Kidney (tissue), 14 donors: ENCODE results near the gene IRF2BP2. TPM values are rescaled to one million over a fixed set of nuclear protein-coding genes. Genes with fewer than 3 reads are reported as not detected.

Experiments used
- DNase-seq, 5 donors: peaks; one replicate each; pipeline ENCODE4 v3.0.0-alpha.2; 2013 to 2020
- FAIRE-seq: peaks from 2 replicates; lab custom pipeline; 2012; peaks lifted over from hg19 to GRCh38; lab: Jason Lieb, UNC
- H3K27ac ChIP-seq, 2 donors: one replicate each; pipeline ENCODE4 v1.7.0; 2013; ENCODE audit warnings: low read depth in 2 of 2, low read length in 2 of 2, inconsistent platforms in 1 of 2
- H3K27me3 ChIP-seq: one replicate; pipeline ENCODE4 v1.7.1; 2013; ENCODE audit warnings: low read length, inconsistent platforms; ENCODE audit not compliant: control insufficient read depth, insufficient read depth
- H3K36me3 ChIP-seq, 3 donors: one replicate each; pipeline versions ENCODE4 v1.7.0 to v1.7.1; 2013; ENCODE audit warnings: low read length in 3 of 3, control low read depth in 1 of 3, inconsistent platforms in 1 of 3; ENCODE audit not compliant: insufficient read depth in 3 of 3, control insufficient read depth in 2 of 3
- H3K4me1 ChIP-seq, 3 donors: one replicate each; pipeline versions ENCODE4 v1.7.0 to v1.7.1; 2013; ENCODE audit warnings: low read length in 3 of 3, inconsistent platforms in 1 of 3, low read depth in 1 of 3; ENCODE audit not compliant: control insufficient read depth in 2 of 3, insufficient read depth in 2 of 3
- H3K4me3 ChIP-seq, 3 donors: one replicate each; pipeline versions ENCODE4 v1.7.0 to v1.8.1; 2013; ENCODE audit warnings: low read length in 3 of 3, control low read depth in 1 of 3, inconsistent platforms in 1 of 3
- H3K9ac ChIP-seq, 3 donors: one replicate each; pipeline versions ENCODE4 v1.7.0 to v1.7.1; 2013; ENCODE audit warnings: low read length in 3 of 3, control low read depth in 1 of 3, inconsistent platforms in 1 of 3
- H3K9me3 ChIP-seq, 3 donors: one replicate each; pipeline versions ENCODE4 v1.7.0 to v1.7.1; 2013; ENCODE audit warnings: low read length in 3 of 3, control low read depth in 1 of 3, inconsistent platforms in 1 of 3; ENCODE audit not compliant: control insufficient read depth in 2 of 3, insufficient read depth in 1 of 3
- intact Hi-C: fragments of 100-400 bp; cut with DNase I; formaldehyde crosslinking; loops from one replicate; pipeline ENCODE4 v1.11.1; 2022
- polyA plus RNA-seq: library from polyadenylated mRNA; stranded (reverse); fragments of 350-450 nt; fragmentation: Illumina TruSeq; extraction: RNeasy Lipid Tissue Mini Kit (QIAGEN cat#74804); gene quantifications from one replicate; pipeline ENCODE4 v1.2.3, GENCODE V29; 2014; ENCODE audit warnings: low read depth, low replicate concordance; ENCODE audit not compliant: insufficient read depth
- total RNA-seq: library from RNA; stranded (reverse); fragmentation: NEBNext Ultra II Directional; extraction: Animal tissue kit (Norgen Biotek cat#: 25700); gene quantifications from one replicate; pipeline ENCODE4 v1.2.1, GENCODE V29; 2021
- TF ChIP-seq, protein P1 (sequence below): IDR thresholded peaks from 3 replicates; pipeline ENCODE4 v1.5.1; 2012; ENCODE audit warnings: mild to moderate bottlenecking, moderate library complexity, borderline replicate concordance; ENCODE audit not compliant: insufficient read depth; ENCODE audit errors: extremely low read depth
- donor health status: control.
- donor health status: control.
- donor health status: control.
- donor health status: control.
- donor health status: control.
- donor health status: DM: yes; HTN: yes; CAD: no.
- donor health status: Normal renal cell carcinoma (clear cell type).

Gene IRF2BP2
- total and polyA plus RNA-seq, 2 donors from 2014 or later = 53.8 to 130 TPM

DNA sequence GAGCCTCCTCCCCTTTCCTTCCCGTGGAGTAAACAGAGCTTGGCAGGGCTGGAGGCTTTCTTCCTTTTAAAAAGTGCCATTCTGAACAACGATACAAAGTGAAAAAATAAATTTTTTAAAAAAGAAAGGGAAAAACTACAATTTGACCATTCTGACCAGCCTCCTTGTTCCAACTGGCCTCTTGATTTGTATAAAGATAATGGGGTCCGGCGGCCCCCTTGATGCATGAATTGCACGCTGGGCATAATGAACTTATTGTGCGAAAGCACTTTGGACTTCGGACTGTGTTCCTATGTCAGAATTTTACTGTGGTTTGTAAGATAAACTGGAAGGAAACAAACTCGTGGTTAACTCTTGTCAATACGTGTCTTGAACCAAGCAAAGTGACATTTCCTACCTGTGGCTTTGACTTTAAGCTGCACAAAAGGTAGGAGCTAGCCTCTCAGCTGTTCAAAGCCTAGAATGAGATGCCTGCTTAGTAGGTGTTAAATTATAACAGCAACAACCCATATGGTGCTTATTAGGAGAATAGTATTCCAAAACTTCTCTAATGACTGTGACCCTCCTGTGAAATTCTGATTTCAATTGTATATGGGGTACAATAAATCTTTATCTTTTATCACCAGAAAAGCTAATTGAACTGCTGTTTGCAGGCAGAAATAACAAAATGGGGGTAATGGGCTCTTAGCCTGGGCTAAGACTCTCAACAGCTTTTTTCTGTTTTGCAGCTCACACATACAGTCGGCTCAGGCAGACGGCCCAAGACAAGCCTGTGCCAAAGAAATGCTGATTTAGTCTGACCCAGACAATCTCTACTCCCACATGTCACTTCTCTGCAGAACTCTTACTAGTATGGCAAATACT, 9.3 kb downstream of the IRF2BP2 start:
- intact Hi-C loops = loop anchor here (10.0 kb wide), 1 partner anchor 484 kb away; no protein-coding TSS in a partner anchor
- TF ChIP-seq, protein P1, sequence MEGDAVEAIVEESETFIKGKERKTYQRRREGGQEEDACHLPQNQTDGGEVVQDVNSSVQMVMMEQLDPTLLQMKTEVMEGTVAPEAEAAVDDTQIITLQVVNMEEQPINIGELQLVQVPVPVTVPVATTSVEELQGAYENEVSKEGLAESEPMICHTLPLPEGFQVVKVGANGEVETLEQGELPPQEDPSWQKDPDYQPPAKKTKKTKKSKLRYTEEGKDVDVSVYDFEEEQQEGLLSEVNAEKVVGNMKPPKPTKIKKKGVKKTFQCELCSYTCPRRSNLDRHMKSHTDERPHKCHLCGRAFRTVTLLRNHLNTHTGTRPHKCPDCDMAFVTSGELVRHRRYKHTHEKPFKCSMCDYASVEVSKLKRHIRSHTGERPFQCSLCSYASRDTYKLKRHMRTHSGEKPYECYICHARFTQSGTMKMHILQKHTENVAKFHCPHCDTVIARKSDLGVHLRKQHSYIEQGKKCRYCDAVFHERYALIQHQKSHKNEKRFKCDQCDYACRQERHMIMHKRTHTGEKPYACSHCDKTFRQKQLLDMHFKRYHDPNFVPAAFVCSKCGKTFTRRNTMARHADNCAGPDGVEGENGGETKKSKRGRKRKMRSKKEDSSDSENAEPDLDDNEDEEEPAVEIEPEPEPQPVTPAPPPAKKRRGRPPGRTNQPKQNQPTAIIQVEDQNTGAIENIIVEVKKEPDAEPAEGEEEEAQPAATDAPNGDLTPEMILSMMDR = no peak
- H3K27ac ChIP-seq = peak overlapping the region; percentile 100
- H3K36me3 ChIP-seq = peaks cover 0 to 15% (median 0%) of the 10 kb centered on the region in 3 donors
- peak overlapping the region; percentile 5 to 49 (median 39) for H3K4me3 ChIP-seq
- DNase-seq (peak in 3 of 5 donors; percentile 56 to 87 (median 75)), FAIRE-seq (no peak)
- no peaks in the 10 kb centered on the region for H3K27me3 ChIP-seq
- H3K9me3 ChIP-seq = no peaks in the 10 kb centered on the region
- H3K9ac ChIP-seq = peak overlapping the region; percentile 19 to 99 (median 80)
- H3K4me1 ChIP-seq = peaks cover 21 to 27% (median 22%) of the 10 kb centered on the region in 3 donors

DNA sequence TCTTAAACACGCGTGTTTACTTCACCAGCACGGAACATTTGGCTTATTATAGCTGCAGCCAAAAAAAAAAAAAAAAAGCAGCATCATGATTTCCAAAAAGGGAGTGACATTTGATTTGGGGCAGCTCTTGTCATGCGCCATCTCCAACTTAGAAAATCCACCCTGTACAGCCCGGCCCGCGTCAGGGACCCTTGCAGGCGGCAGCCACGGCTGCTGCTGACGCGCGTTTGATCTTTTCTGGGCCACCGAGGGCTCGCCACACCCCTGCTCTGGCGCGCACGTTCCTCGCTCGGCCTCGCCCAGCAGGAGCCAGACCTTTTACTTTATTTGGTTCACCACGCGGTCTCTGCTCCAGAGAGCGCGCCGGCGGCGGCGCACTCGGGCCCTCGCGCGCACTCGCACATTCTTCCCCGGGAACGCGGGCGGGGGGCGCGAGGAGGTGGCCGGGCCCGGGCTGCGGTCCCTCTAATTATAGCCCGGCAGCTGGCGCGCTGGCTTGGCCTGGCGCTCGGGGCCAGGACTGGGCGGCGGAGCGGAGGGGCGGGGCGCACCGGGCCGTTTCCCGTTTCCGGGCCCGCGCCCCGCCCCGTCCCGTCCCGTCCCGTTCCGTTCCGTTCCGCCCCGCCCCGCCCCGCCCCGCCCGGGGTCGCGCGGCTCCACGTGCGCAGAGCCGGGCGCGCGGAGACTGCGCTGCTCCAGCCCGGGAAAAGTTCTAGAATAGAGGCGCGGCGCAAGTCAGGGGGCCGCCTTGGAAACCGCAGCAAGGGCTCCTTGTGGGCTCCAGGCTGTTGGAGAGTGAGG, 10.2 kb downstream of the IRF2BP2 start:
- Histone ChIP-seq H3K36me3 (peaks cover 0 to 7% (median 0%) of the 10 kb centered on the region in 3 donors), H3K9ac (peak overlapping the region; percentile 35 to 99 (median 90)), H3K4me1 (peaks cover 21 to 27% (median 22%) of the 10 kb centered on the region in 3 donors), H3K27me3 (no peaks in the 10 kb centered on the region), H3K9me3 (no peaks in the 10 kb centered on the region), H3K27ac (peak overlapping the region; percentile 100), H3K4me3 (peak overlapping the region; percentile 50 to 63 (median 60))
- TF ChIP-seq, protein P1 = peak; percentile 6
- DNase-seq = peak; percentile 90 to 96 (median 93)
- no peak for FAIRE-seq
- intact Hi-C loops = loop anchor here (10.0 kb wide), 2 partner anchors 105 to 485 kb away; no protein-coding TSS in a partner anchor

DNA sequence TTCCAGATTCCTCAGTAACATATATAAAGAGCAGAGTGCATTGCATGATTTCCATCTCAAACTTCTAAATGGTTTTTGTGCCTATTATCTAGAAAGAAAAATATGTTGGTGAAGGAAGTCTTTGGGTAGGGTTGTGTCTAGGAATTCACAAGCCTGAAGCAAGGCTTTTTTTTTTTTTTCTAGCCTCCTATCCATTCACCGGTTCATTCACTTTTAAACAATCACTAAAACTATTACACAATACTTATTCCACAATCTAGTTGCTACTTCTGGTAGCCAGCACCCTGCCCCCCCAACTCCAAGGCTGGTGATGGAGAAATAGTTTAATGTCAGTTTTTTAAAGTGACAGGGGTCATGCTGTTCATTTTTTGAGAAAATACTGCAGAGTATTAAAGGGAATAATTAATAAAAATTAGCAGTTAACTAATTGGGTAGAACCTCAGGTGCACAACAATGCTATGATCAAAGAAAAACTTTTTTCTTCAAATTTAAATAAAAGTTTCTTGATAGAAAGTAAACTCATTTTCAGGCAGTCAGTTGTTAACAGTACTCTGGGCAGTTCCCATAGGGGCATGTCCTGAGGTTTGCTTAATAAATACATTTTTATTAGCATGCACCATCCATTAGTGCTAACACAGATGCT, 10.9 kb downstream of the IRF2BP2 start:
- no peaks in the 10 kb centered on the region for H3K36me3 ChIP-seq
- H3K27ac ChIP-seq = peak overlapping the region; percentile 100
- TF ChIP-seq, protein P1 = no peak
- peak overlapping the region; percentile 50 to 63 (median 60) for H3K4me3 ChIP-seq
- H3K9me3 ChIP-seq = no peaks in the 10 kb centered on the region
- no peak for FAIRE-seq
- H3K4me1 ChIP-seq = peaks cover 21 to 27% (median 22%) of the 10 kb centered on the region in 3 donors
- no peaks in the 10 kb centered on the region for H3K27me3 ChIP-seq
- peak overlapping the region; percentile 35 to 90 (median 78) for H3K9ac ChIP-seq
- DNase-seq = peak in 2 of 5 donors; percentile 16 to 81
- intact Hi-C loops = loop anchor here (10.0 kb wide), 1 partner anchor 104 kb away; no protein-coding TSS in a partner anchor
